ENCODE results near the gene MYL6.

- no peak for TF ChIP-seq TCF7L2 (IDR thresholded peaks at IDR 0.05; ENCODE audit: low read depth, low read length)
- TF ChIP-seq CTCF (IDR thresholded peaks at IDR 0.05) = no peak
These were observed 31.9 kb downstream of the MYL6 start for GRCh38 chr12:56189918-56190694.

All from Panc1 (cell line).